Calu3 (cell line): ENCODE data around the gene VPS51. TPM values are rescaled to one million over a fixed set of nuclear protein-coding genes. Genes with fewer than 3 reads are reported as not detected.

Experiments
- BruUV-seq: library from RNA; stranded (reverse); fragments of 400-500 nt; replicated peaks from 2 replicates; lab custom pipeline; 2021; lab: Mats Ljungman, UMichigan
- CTCF ChIA-PET: fragments of 300-600 bp; sonication (Branson Sonifier 250); formaldehyde crosslinking; loops from one replicate; lab custom pipeline; 2022; ENCODE audit warnings: antibody characterized with exemption; lab: Charles Lee
- DNase-seq: peaks from one replicate; pipeline ENCODE4 v3.0.0; 2022
- H3K27ac Mint-ChIP-seq: one replicate; pipeline ENCODE4 v1.8.0; 2022; ENCODE audit warnings: mixed read lengths; ENCODE audit not compliant: unreplicated experiment
- H3K27me3 Mint-ChIP-seq: one replicate; pipeline ENCODE4 v1.8.0; 2022; ENCODE audit warnings: mixed read lengths; ENCODE audit not compliant: unreplicated experiment
- H3K36me3 Mint-ChIP-seq: one replicate; pipeline ENCODE4 v1.8.0; 2022; ENCODE audit warnings: mild to moderate bottlenecking, moderate library complexity, mixed read lengths; ENCODE audit not compliant: insufficient read depth, unreplicated experiment
- H3K4me1 Mint-ChIP-seq: one replicate; pipeline ENCODE4 v1.8.0; 2022; ENCODE audit warnings: mild to moderate bottlenecking, low read depth, mixed read lengths; ENCODE audit not compliant: unreplicated experiment
- H3K4me3 Mint-ChIP-seq: one replicate; pipeline ENCODE4 v1.8.0; 2022; ENCODE audit warnings: mild to moderate bottlenecking, low read depth, moderate library complexity, mixed read lengths; ENCODE audit not compliant: unreplicated experiment
- H3K9me3 Mint-ChIP-seq: one replicate; pipeline ENCODE4 v1.8.0; 2022; ENCODE audit warnings: low read depth, mixed read lengths; ENCODE audit not compliant: unreplicated experiment
- CTCF ChIP-seq: fragments of 200-600 bp; IDR thresholded peaks from one replicate; pipeline ENCODE4 v1.8.0; 2022; ENCODE audit warnings: antibody characterized with exemption; ENCODE audit not compliant: unreplicated experiment
- intact Hi-C: fragments of 100-400 bp; cut with micrococcal nuclease; formaldehyde crosslinking; loops from one replicate; pipeline ENCODE4 v1.10.0; 2022; ENCODE audit not compliant: unreplicated experiment
- total RNA-seq: library from RNA; stranded (reverse); gene quantifications from 2 replicates; pipeline ENCODE4 v1.2.3, GENCODE V29; 2022

VPS51 gene
- total RNA-seq, 1 experiment from 2014 or later: 78.1 TPM

GRCh38 chr11:65110354-65110861, 14.4 kb downstream of the VPS51 start:
- Mint-ChIP-seq H3K9me3 (no peaks in the 10 kb centered on the region), H3K4me3 (no peak overlapping the region), H3K4me1 (peaks cover 34% of the 10 kb centered on the region), H3K27ac (no peak overlapping the region), H3K36me3 (peaks cover 55% of the 10 kb centered on the region), H3K27me3 (no peaks in the 10 kb centered on the region)
- DNase-seq: peak; percentile 95
- intact Hi-C loops: loop anchor here (2.0 to 10.0 kb wide), 3 partner anchors 72 to 266 kb away; partner anchors contain the start of genes CAPN1 and CDC42BPG
- peak; percentile 98 for TF ChIP-seq CTCF
- CTCF ChIA-PET: interaction anchor here (0.6 to 1.3 kb wide), 12 partner anchors 8 to 332 kb away, joined by 3 to 9 read pairs (median 3); partner anchors contain the start of genes CAPN1, FAU, MRPL49 and SF1
- BruUV-seq: no TSS peak

GRCh38 chr11:65111159-65111743, 15.2 kb downstream of the VPS51 start:
- no peaks in the 10 kb centered on the region for H3K9me3 Mint-ChIP-seq
- intact Hi-C loops: loop anchor here (2.0 to 10.0 kb wide), 3 partner anchors 71 to 266 kb away; partner anchors contain the start of genes CAPN1 and CDC42BPG
- peaks cover 34% of the 10 kb centered on the region for H3K4me1 Mint-ChIP-seq
- H3K27me3 Mint-ChIP-seq: no peaks in the 10 kb centered on the region
- no TSS peak for BruUV-seq
- peaks cover 59% of the 10 kb centered on the region for H3K36me3 Mint-ChIP-seq
- CTCF ChIA-PET: interaction anchor here (0.6 to 1.4 kb wide), 12 partner anchors 9 to 502 kb away, joined by 3 to 9 read pairs (median 5); partner anchors contain the start of genes CAPN1, FAU, MRPL49 and SF1
- DNase-seq: no peak
- H3K4me3 Mint-ChIP-seq: peak overlapping the region; percentile 81
- H3K27ac Mint-ChIP-seq: peak overlapping the region; percentile 79
- TF ChIP-seq CTCF: no peak

GRCh38 chr11:65111744-65112545, 15.9 kb downstream of the VPS51 start, which contains the start of gene TM7SF2:
Gene TM7SF2, plus strand, starts transcription at chr11:65111872. Its CDS starts 144 bp downstream, at chr11:65112016.
- Mint-ChIP-seq H3K9me3 (no peaks in the 10 kb centered on the region), H3K27ac (peak within 1 kb of the TSS; percentile 79), H3K4me3 (peak within 1 kb of the TSS; percentile 81), H3K4me1 (peaks cover 34% of the 10 kb centered on the region), H3K36me3 (peaks cover 66% of the 10 kb centered on the region), H3K27me3 (no peaks in the 10 kb centered on the region)
- TF ChIP-seq CTCF: no peak
- peak; percentile 97 for DNase-seq
- CTCF ChIA-PET: interaction anchor here (0.6 to 1.4 kb wide), 6 partner anchors 10 to 502 kb away, joined by 3 to 7 read pairs (median 4); partner anchors contain the start of genes CAPN1, FAU and MRPL49
- intact Hi-C loops: loop anchor here (2.0 to 10.0 kb wide), 3 partner anchors 70 to 267 kb away; partner anchors contain the start of genes CAPN1 and CDC42BPG
- no TSS peak for BruUV-seq
